Suppressor macrophage treated with lipopolysaccharide for 4 hours (primary cell): ENCODE data around the gene ASPG.

Source experiments
- DNase-seq: peaks from one replicate; pipeline ENCODE4 v3.0.0-alpha.2; 2020

The ASPG gene

GRCh38 chr14:104076743-104077142 is 8.8 kb upstream of the ASPG start:
- no peak for DNase-seq

- DNase-seq, result peak; percentile 88
These were observed 7.5 kb upstream of the ASPG start for GRCh38 chr14:104078031-104078455.

GRCh38 chr14:104080376-104081260 is 4.9 kb upstream of the ASPG start:
- DNase-seq, result no peak

DNA sequence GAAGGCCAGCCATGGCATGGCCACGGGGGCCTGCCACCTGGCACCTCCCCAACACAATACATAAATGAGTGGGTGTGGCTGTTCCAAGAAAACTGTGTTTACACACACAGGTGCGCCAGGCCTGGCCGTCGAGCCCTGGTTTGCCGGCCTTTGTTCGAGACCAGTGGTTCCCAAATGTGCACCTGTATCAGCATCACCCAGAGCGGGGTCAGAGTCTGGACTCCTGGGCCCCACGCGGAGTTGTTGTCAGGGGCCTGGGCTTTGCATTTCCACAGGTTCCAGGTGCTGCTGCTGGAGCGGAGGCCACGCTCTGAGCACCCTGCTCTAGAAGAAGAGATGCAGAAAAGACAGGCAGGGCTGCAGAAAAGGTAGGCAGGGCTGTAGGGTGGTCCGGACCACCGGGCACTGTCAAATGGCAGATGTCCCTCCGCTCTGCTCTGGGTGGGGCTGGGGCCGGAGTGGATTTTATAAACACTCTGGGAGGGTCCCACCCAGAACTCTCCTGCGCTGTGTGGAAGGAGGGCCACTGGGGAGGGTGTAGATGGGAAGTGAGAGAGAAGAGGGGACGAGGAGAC is 4.2 kb upstream of the ASPG start:
- no peak for DNase-seq

DNA sequence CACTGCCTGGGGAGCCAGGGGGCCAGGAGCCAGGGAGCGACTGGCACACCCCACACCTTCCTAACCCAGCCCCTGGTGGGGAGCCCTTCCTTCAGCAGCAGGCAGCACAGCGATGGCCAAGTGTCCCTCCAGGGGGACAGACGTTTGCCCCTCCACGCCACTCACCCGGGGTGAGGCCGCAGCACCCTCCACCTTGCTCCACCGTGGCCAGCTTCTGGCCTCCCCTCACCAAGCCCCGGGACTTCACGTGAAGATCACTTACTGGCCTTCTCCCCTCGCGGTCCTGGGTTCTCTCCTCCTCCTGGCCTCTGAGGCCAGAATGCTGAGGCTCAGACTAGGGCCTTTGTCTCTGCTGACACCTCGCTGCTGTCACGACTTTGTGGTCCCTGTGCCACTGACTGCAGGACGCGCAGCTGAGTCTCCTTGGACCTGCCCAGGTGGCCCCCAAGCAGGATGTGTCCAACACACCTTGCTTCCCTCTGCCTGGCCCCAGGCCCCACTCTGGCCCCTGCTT is 3.5 kb upstream of the ASPG start:
- DNase-seq, result no peak

DNA sequence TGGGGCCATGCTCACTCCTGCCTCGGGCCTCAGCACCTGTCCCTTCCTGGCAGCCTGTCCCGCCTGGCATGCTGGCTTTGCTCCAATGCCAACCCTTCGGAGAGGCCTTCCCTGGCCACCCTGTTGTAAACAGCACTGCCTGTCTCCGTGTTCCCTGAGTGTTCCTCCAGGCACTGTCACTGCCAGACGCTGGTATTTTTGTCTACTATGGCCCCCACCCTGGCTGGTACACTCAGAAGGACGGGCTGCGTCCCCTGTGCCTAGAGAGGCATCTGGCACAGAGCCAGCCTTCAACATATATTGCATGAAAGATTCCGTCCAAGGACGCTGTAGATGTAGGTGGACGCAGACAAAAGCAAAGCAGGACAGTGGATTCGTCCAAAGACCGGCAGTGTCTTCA is 2.7 kb upstream of the ASPG start:
- DNase-seq, result no peak

GRCh38 chr14:104084251-104085002 is 1.1 kb upstream of the ASPG start:
- no peak for DNase-seq

GRCh38 chr14:104085889-104086201 is 345 bp downstream of the ASPG start:
- DNase-seq, result no peak

DNA sequence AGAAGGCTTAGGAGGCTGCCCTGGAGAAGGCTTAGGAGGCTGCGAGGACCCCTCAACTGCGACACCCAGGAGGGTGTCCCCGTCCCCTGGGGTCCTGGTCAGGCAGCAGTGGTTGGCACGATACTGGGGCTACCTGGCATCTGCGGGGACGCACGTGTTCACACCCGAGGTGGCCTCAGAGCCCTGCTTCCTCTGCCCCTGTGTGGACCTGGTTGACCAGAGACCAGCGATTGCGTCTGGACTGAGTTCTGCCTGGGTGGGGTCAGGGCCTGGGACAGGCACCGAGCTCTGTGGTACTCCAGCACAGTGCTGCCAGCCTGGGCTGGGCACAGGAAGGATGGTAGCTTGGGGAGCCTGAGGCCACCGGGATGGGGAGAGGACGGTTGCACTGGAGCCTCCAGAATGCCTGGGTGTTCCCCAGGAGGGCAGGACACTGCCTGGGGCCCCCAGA is 735 bp downstream of the ASPG start:
- DNase-seq, result no peak

DNA sequence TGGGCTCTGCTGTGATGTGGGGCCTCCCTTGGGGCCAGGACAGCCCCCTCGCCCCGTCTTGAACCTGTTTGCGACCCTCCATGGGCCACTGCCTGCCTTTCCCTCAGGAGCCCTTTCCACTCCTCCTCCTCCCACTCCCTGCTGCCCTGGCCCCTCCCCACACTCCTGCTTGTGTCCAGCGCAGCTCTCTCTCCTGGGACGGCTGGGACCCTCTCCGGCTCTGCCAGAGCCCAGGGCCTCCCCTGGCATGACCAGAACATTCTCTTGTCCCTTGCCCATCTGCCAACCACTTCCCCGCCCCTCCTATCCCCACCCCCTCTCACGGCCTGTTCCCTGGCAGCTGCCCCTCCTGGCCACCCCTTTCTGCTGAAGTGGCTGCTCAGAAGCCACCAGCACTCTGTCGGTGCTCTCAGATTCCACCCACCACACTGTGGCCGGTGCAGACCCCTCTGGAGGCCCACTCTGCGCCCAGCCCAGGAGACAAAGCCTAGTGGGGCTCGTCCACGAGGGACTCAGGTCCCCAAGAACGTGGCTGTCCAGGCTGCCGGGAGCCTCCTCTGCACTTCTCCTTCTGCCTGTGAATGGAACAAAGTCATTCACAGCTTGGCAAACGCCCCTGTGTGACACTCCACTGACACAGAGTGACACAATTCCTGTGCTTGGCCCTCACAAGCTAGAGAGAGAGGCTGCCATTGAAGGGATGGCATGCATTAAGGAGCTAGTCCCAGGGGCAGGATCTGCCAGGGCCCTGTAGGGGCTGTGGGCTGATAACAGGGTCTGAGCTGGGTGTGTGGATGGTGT is 1.4 kb downstream of the ASPG start:
- no peak for DNase-seq

DNA sequence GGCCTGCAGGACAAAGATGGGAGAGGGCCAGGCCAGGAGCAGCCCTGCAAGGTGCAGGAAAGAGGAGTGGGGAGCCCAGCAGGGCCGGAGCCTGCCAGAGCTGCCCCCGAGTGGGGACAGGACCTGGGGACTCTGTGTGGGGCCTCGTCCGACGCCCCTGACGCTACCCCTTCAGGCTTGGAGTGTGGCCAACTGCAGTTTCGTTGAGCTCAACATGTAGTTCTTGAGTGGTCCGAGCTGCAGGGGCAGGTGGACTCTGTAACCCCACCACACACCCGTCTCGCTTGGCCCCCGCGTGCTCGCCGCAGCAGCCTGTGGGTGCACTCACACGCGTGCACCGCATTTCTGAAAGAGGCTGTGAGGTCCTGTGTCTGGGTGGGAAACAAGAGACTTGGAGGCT is 2.0 kb downstream of the ASPG start:
- DNase-seq, result no peak

- DNase-seq, result no peak
These were observed 2.7 kb downstream of the ASPG start for GRCh38 chr14:104087981-104088850.

GRCh38 chr14:104090071-104090748 is 4.7 kb downstream of the ASPG start:
- DNase-seq, result no peak

- no peak for DNase-seq
These were observed 5.8 kb downstream of the ASPG start for GRCh38 chr14:104091061-104091926.

GRCh38 chr14:104091927-104092771 is 6.6 kb downstream of the ASPG start:
- DNase-seq, result no peak

GRCh38 chr14:104092931-104093365 is 7.4 kb downstream of the ASPG start:
- DNase-seq, result no peak

DNA sequence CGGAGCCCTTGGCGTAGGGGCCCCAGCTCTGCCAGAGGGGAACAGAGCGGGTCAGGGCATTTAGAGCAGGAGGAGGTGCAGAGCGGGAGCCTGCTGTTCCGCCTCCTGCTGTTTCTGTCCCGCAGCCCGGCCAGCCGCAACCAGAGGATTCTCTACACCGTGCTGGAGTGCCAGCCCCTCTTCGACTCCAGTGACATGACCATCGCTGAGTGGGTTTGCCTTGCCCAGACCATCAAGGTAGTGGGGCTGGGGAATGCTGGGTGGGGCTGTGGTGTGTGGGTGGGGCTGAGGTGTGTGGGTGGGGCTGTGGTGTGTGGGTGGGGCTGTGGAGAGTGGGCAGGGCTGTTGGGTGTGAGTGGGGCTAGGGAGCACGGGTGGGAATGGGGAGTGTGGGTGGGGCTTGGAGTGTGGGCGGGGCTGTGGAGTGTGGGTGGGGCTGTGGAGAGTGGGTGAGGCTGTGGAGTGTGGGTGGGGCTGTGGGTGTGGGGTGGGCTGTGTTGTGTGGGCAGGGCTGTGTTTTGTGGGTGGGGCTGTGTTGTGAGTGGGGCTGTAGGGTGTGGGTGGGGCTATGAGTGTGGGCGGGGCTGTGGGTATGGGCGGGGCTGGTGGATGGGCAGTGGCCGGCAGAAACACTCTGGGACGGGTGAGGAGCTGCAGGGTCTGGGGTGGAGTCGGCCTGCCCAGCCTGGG is 8.0 kb downstream of the ASPG start:
- no peak for DNase-seq

DNA sequence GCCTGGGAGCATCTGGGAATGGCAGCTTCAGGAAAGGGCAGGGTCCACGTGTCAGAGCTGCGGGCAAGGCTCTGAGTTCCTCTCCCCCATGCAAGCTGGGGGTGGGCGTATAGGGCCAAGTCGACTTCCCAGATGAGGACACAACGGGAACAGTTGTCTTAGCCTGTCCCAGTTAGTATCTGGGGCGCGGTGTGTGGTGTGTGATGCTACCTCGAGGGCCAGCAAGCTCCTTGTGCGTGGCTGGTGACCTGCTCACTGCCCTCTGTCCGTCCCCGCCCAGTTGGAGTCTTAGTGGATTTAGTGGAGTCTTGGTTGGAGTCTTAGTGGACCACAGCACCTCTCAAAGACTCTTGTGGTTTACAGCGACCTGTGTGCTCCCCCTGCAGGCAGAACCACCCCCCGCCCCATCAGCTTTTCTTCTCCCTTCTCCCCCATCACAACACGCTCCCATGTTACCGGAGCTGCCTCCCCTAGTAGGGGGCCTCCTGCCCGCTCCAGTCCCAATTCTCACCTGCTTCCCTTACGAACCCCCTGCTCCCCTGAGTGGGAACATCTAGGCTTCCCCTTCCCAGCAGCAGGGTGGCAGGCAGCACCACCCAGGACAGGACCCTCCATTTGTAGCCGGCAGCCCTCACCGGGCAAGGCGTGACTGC is 8.7 kb downstream of the ASPG start:
- no peak for DNase-seq
